GM12875 (cell line): ENCODE results near the gene SIN3B.

Experiments used
- H3K4me3 ChIP-seq: one replicate; pipeline ENCODE4 v1.5.1; 2011; ENCODE audit warnings: low read depth, low read length, control low read depth
- CTCF ChIP-seq: IDR thresholded peaks from 2 replicates; pipeline ENCODE4 v1.5.1; 2011; ENCODE audit warnings: low read depth, mild to moderate bottlenecking, control low read depth, inconsistent platforms, low read length, moderate library complexity, borderline replicate concordance; ENCODE audit not compliant: insufficient read depth

Gene SIN3B

DNA sequence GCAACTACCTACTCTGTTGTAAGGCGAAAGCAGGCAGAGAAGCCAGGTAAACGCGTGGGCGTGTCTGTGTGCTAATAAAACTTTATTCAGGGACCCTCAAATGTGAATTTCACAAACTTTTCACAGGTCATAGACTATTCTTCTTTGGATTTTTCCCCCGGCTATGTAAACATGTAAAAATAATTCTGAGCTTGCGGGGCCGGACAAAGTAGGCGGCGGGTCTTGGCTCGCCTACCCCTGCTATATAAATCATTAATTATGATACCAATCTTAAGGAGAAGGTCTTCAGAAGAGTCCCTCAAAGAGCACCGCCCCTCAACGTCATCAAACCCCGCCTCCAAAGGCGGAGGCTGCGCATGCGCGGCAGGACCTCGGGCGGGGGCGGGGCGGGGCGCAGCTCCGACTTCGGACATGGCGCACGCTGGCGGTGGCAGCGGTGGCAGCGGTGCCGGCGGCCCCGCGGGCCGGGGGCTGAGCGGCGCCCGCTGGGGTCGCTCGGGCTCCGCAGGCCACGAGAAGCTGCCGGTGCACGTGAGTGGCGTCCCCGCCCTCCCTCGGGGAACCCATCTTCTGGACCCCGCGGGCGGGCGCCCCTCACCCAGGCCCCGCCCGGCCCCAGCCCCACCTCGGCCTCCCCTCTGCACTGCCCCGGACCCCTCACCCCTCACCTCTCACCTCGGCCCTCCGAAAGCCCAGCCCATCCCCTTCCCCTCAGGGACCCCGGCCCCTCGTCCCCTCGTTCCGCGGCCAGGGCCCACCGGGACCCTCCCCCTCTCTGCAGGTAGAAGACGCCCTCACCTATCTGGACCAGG lies at the start of gene SIN3B:
Gene SIN3B (plus strand): TSS at position 389 of the 812 bp plus-strand sequence. CDS start 23 bp downstream, at position 412.
- no peak for TF ChIP-seq CTCF
- H3K4me3 ChIP-seq: peak within 1 kb of the TSS; percentile 79

GRCh38 chr19:16779539-16780163 lies 49.5 kb upstream of the SIN3B start:
- no peak for TF ChIP-seq CTCF
- H3K4me3 ChIP-seq: no peak overlapping the region

DNA sequence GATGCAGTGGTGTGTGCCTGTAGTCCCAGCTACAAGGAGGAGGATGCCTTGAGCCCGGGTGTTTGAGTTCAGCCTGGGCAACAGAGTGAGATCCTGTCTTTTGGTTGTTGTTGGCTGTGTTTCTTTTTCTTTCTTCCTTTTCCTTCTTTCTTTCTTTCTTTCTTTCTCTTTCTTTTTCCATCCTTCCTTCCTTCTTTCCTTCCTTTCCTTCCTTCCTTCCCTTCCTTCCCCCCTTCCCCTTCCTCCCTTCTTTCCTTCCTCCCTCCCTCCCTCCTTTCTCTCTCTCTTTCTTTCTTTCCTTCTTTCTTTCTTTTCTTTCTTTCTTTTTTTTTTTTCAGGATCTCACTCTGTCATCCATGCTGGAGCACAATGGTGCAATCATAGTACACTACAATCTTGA lies 46.5 kb upstream of the SIN3B start:
- no peak for TF ChIP-seq CTCF
- no peak overlapping the region for H3K4me3 ChIP-seq

GRCh38 chr19:16788479-16788878 lies 40.7 kb upstream of the SIN3B start:
- TF ChIP-seq CTCF: no peak
- H3K4me3 ChIP-seq: no peak overlapping the region

DNA sequence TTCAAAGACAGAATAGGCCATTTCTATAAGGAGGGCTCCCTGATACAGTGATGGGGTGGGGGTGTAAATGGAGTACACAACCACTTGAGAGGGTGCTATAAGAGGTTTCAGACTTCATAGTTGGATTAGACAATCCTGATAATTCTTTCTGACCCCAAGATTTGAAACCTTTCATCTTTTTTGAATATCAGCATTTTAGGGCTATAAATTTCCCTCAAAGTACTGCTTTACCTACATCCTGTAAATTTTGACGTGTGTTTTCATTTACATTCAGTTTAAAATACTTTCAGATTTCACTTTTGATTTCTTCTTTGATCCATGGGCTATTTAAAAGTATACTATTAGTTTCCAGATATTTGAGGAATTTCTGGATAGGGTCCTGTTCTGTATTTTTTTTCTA lies 40.0 kb upstream of the SIN3B start:
- TF ChIP-seq CTCF: no peak
- no peak overlapping the region for H3K4me3 ChIP-seq

- H3K4me3 ChIP-seq: no peak overlapping the region
- no peak for TF ChIP-seq CTCF
Observed at GRCh38 chr19:16790051-16790450, 39.1 kb upstream of the SIN3B start.

DNA sequence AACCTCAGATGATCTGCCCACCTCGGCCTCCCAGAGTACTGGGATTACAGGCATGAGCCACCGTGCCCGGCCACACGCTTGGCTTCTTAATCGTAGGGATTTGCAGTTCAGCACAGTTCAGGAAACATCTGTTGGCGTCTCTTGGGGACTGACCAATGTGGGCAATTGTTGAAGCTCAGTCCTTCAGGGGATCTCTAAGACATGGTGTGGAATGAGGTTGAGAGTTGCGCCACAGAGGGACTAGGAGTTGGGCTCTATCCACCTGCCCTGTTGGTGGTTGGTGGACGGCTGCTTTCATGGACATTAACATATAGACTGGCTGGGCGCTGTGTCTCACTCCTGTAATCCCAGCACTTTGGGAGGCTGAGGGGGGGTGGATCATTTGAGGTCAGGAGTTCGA lies 37.3 kb upstream of the SIN3B start:
- H3K4me3 ChIP-seq: no peak overlapping the region
- TF ChIP-seq CTCF: no peak
